Measurements from ENCODE around the gene KRTDAP. TPM values are rescaled to one million over a fixed set of nuclear protein-coding genes. Genes with fewer than 3 reads are reported as not detected.
A peak's percentile ranks its signal among the peaks of the same experiment; 100 is the strongest.

The KRTDAP gene
- total RNA-seq, 1 experiment from 2014 or later, result not detected

GRCh38 chr19:35521124-35521743 lies 31.0 kb upstream of the KRTDAP start:
- Histone ChIP-seq H3K27me3 (replicated peaks) (peaks cover 5% of the 10 kb centered on the region; the same call in 1 of the 2 replicates), H3K9me3 (replicated peaks) (no peaks in the 10 kb centered on the region), H3K4me3 (no peak overlapping the region), H3K27ac (no peak overlapping the region), H3K36me3 (no peaks in the 10 kb centered on the region), H3K4me1 (replicated peaks) (peaks cover 18% of the 10 kb centered on the region)
- DNase-seq (ENCODE audit: low read depth in 1 of 2, low spot score in 2 of 2), result no peak

GRCh38 chr19:35519291-35519690 lies 29.0 kb upstream of the KRTDAP start:
- Histone ChIP-seq H3K27ac (no peak overlapping the region), H3K36me3 (no peaks in the 10 kb centered on the region)
- peak in 1 of 2 experiments; percentile 18 for DNase-seq (ENCODE audit: low read depth in 1 of 2, low spot score in 2 of 2)

GRCh38 chr19:35518313-35518712 lies 28.0 kb upstream of the KRTDAP start:
- Histone ChIP-seq H3K9me3 (replicated peaks) (no peaks in the 10 kb centered on the region), H3K4me3 (no peak overlapping the region)

More at GRCh38 chr19:35519291-35519690, 29.0 kb upstream of the KRTDAP start:
- Histone ChIP-seq H3K27me3 (replicated peaks) (no peaks in the 10 kb centered on the region; the same call in 1 of the 2 replicates), H3K9me3 (replicated peaks) (no peaks in the 10 kb centered on the region), H3K4me3 (no peak overlapping the region), H3K4me1 (replicated peaks) (peaks cover 18% of the 10 kb centered on the region)

GRCh38 chr19:35517342-35517741 lies 27.1 kb upstream of the KRTDAP start:
- no peak for DNase-seq (ENCODE audit: low read depth in 1 of 2, low spot score in 2 of 2)
- Histone ChIP-seq H3K9me3 (replicated peaks) (no peaks in the 10 kb centered on the region), H3K27ac (no peak overlapping the region), H3K4me1 (replicated peaks) (peaks cover 18% of the 10 kb centered on the region), H3K36me3 (no peaks in the 10 kb centered on the region), H3K27me3 (replicated peaks) (peaks cover 6% of the 10 kb centered on the region), H3K4me3 (no peak overlapping the region)

More at GRCh38 chr19:35518313-35518712, 28.0 kb upstream of the KRTDAP start:
- peak; percentile 52 to 73 for DNase-seq (ENCODE audit: low read depth in 1 of 2, low spot score in 2 of 2)
- Histone ChIP-seq H3K27ac (peak overlapping the region; percentile 37), H3K27me3 (replicated peaks) (peaks cover 3% of the 10 kb centered on the region; the same call in 1 of the 2 replicates), H3K36me3 (no peaks in the 10 kb centered on the region), H3K4me1 (replicated peaks) (peaks cover 18% of the 10 kb centered on the region)

- peaks cover 18% of the 10 kb centered on the region for H3K4me1 ChIP-seq (replicated peaks)
- H3K27ac ChIP-seq, result no peak overlapping the region
- H3K27me3 ChIP-seq (replicated peaks), result peaks cover 12% of the 10 kb centered on the region
- DNase-seq (ENCODE audit: low read depth in 1 of 2, low spot score in 2 of 2), result no peak
- H3K4me3 ChIP-seq, result no peak overlapping the region
- H3K9me3 ChIP-seq (replicated peaks), result no peaks in the 10 kb centered on the region
- H3K36me3 ChIP-seq, result no peaks in the 10 kb centered on the region
These were observed 26.0 kb upstream of the KRTDAP start for GRCh38 chr19:35516310-35516709.

- H3K27ac ChIP-seq, result no peak overlapping the region
- H3K4me3 ChIP-seq, result no peak overlapping the region
These were observed 24.1 kb upstream of the KRTDAP start for GRCh38 chr19:35514282-35514809.

GRCh38 chr19:35513628-35514281 lies 23.5 kb upstream of the KRTDAP start, which contains the start of gene DMKN:
DMKN (minus strand) TSS chr19:35513649; CDS start chr19:35513475, 174 bp downstream.
- H3K27ac ChIP-seq, result no peak within 1 kb of the TSS

More at GRCh38 chr19:35514282-35514809, 24.1 kb upstream of the KRTDAP start:
- H3K4me1 ChIP-seq (replicated peaks), result peaks cover 21% of the 10 kb centered on the region
- H3K9me3 ChIP-seq (replicated peaks), result 0 out of 2 replicates have a peak, but pooled peaks cover 3% of the 10 kb centered on the region
- no peak for DNase-seq (ENCODE audit: low read depth in 1 of 2, low spot score in 2 of 2)
- H3K27me3 ChIP-seq (replicated peaks), result peaks cover 31% of the 10 kb centered on the region
- H3K36me3 ChIP-seq, result no peaks in the 10 kb centered on the region

GRCh38 chr19:35512831-35513627 lies 22.8 kb upstream of the KRTDAP start:
- H3K4me3 ChIP-seq, result no peak overlapping the region
- H3K9me3 ChIP-seq (replicated peaks), result 0 out of 2 replicates have a peak, but pooled peaks cover 3% of the 10 kb centered on the region
- no peak for DNase-seq (ENCODE audit: low read depth in 1 of 2, low spot score in 2 of 2)
- H3K27me3 ChIP-seq (replicated peaks), result peaks cover 44% of the 10 kb centered on the region
- H3K4me1 ChIP-seq (replicated peaks), result peaks cover 8% of the 10 kb centered on the region
- no peak overlapping the region for H3K27ac ChIP-seq
- no peaks in the 10 kb centered on the region for H3K36me3 ChIP-seq

More at GRCh38 chr19:35513628-35514281, 23.5 kb upstream of the KRTDAP start, which contains the start of gene DMKN:
- H3K4me1 ChIP-seq (replicated peaks), result peaks cover 15% of the 10 kb centered on the region
- H3K36me3 ChIP-seq, result no peaks in the 10 kb centered on the region
- no peak within 1 kb of the TSS for H3K4me3 ChIP-seq
- 0 out of 2 replicates have a peak, but pooled peaks cover 3% of the 10 kb centered on the region for H3K9me3 ChIP-seq (replicated peaks)
- no peak for DNase-seq (ENCODE audit: low read depth in 1 of 2, low spot score in 2 of 2)
- peaks cover 37% of the 10 kb centered on the region for H3K27me3 ChIP-seq (replicated peaks)

GRCh38 chr19:35511337-35511736 lies 21.1 kb upstream of the KRTDAP start:
- H3K27me3 ChIP-seq (replicated peaks), result peaks cover 61% of the 10 kb centered on the region
- H3K36me3 ChIP-seq, result no peaks in the 10 kb centered on the region
- H3K4me3 ChIP-seq, result no peak overlapping the region
- H3K9me3 ChIP-seq (replicated peaks), result 0 out of 2 replicates have a peak, but pooled peaks cover 3% of the 10 kb centered on the region
- no peak overlapping the region for H3K27ac ChIP-seq
- no peak for DNase-seq (ENCODE audit: low read depth in 1 of 2, low spot score in 2 of 2)
- H3K4me1 ChIP-seq (replicated peaks), result peaks cover 4% of the 10 kb centered on the region

- DNase-seq (ENCODE audit: low read depth in 1 of 2, low spot score in 2 of 2), result no peak
- Histone ChIP-seq H3K4me3 (no peak overlapping the region), H3K36me3 (no peaks in the 10 kb centered on the region)
These were observed 20.3 kb upstream of the KRTDAP start for GRCh38 chr19:35510626-35510964.

GRCh38 chr19:35509861-35510625 lies 19.8 kb upstream of the KRTDAP start:
- peak; percentile 59 to 70 for DNase-seq (ENCODE audit: low read depth in 1 of 2, low spot score in 2 of 2)
- Histone ChIP-seq H3K4me1 (replicated peaks) (peaks cover 4% of the 10 kb centered on the region), H3K27me3 (replicated peaks) (peaks cover 72% of the 10 kb centered on the region), H3K36me3 (no peaks in the 10 kb centered on the region), H3K4me3 (no peak overlapping the region), H3K9me3 (replicated peaks) (0 out of 2 replicates have a peak, but pooled peaks cover 3% of the 10 kb centered on the region), H3K27ac (no peak overlapping the region)

More at GRCh38 chr19:35510626-35510964, 20.3 kb upstream of the KRTDAP start:
- peaks cover 4% of the 10 kb centered on the region for H3K4me1 ChIP-seq (replicated peaks)
- peaks cover 69% of the 10 kb centered on the region for H3K27me3 ChIP-seq (replicated peaks)
- H3K9me3 ChIP-seq (replicated peaks), result 0 out of 2 replicates have a peak, but pooled peaks cover 3% of the 10 kb centered on the region
- H3K27ac ChIP-seq, result no peak overlapping the region

GRCh38 chr19:35509018-35509652 lies 18.9 kb upstream of the KRTDAP start:
- Histone ChIP-seq H3K9me3 (replicated peaks) (0 out of 2 replicates have a peak, but pooled peaks cover 3% of the 10 kb centered on the region), H3K27ac (no peak overlapping the region), H3K27me3 (replicated peaks) (peaks cover 73% of the 10 kb centered on the region), H3K4me1 (replicated peaks) (peaks cover 4% of the 10 kb centered on the region), H3K4me3 (no peak overlapping the region), H3K36me3 (no peaks in the 10 kb centered on the region)
- DNase-seq (ENCODE audit: low read depth in 1 of 2, low spot score in 2 of 2), result no peak
